Stromal cell of bone marrow (primary cell): ENCODE data around the gene RNU2-1.
"Not testable (repeated sequence)": the region's sequence is repeated elsewhere in the genome, so short reads cannot be mapped to it uniquely, and the experiment has no call there.

ENCODE experiments used
- DNase-seq: peaks from one replicate; pipeline ENCODE4 v3.0.0-alpha.2; 2012; ENCODE audit warnings: low read depth

Gene RNU2-1

GRCh38 chr17:43216369-43216761, 17.4 kb downstream of the RNU2-1 start:
- no peak for DNase-seq

DNA sequence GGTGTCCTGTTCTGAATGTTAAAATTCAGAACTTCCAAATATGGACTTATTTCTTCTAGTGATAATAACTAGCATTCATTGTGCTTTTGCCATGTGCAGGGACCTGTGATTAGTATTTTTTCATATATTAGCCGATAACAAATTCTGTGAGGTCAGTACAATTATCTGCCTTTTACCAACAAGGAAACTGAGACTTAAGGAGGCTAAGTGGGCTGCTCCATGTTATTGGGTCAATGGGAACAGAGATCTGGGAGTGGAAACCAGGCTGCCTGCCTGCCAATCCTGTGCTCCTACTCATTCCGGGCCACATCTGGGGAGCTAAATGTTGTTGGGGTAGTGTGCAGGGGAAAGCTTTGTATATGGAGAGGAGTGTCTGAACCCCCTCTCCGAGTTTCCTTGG, 18.4 kb downstream of the RNU2-1 start:
- no peak for DNase-seq

DNA sequence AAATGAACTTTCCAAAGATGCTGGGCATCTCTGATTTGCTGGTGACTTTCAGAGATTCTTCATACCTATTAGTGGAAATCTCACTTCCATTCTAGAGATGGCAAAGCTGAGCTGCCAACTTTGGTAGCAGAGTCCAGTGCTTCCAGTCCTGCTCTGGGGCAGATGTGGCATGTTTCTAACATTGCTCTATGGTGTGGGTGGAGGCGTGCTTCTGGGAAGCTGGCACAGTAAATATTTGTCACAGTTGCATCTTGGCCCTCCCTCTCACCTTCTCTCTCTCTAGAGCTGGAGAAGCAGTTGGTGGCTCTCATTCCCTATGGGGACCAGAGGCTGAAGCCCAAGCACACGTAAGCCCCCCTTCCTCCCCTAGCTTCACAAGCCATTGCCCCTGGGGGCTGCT, 20.2 kb downstream of the RNU2-1 start:
- no peak for DNase-seq

- DNase-seq: no peak
Observed at GRCh38 chr17:43212641-43213490, 20.9 kb downstream of the RNU2-1 start.

GRCh38 chr17:43211480-43212402, 22.0 kb downstream of the RNU2-1 start, which contains the start of gene TMEM106A:
Gene TMEM106A, plus strand, starts transcription at chr17:43211875. Its CDS starts 1,167 bp downstream, at chr17:43213042.
- peak; percentile 73 for DNase-seq

DNA sequence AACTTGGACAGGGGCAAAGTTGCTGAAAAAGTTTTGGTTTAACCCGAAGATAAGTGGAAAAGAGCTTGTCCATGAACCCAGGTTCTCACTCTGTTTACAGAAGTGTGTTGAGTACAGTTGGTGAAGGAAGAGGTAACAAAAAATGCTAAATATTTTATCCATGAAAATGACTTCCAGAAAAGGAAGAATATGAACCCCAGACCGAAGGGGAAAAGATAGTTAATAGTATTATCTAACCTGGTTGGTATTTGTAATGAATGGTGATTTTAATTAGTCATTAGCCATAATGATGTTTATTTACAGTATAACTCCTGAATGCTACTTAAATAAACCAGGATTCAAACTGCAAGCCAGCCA, 22.7 kb downstream of the RNU2-1 start:
- DNase-seq: no peak

DNA sequence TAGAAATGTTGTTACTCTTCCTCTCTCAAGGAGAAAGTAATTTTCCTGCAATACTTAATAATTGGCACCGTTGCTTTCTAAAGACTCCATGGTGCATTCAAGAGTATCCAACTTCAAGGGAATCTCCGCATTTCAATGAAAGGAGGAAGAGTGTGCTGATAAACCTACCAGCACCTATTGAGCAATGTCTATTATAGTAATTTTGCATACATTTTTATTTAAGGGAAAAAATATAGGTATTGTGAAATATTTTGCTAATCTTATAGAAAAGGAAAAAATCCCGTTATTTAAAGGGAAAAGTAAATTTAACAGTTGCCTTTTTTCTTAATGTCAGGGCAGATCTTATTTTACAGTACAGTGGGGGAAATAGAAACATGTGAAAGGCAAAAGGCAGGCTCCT, 23.2 kb downstream of the RNU2-1 start:
- DNase-seq: no peak

DNA sequence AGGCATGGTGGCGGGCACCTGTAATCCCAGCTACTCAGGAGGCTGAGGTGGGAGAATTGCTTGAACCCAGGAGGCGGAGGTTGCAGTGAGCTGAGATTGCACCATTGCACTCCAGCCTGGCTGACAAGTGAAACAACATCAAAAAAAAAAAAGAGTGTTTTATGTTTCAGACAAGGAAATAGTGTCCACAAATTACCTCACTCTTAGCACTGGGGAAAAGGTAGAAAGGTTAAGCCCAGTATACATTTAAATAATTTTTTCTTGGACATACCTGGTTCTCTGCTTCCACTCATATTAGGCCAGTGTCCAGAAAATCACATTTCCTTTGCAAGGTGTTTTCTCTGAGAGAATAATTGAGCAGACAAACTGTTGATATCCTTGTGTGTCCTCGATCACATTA, 30.8 kb downstream of the RNU2-1 start:
- DNase-seq: not testable (repeated sequence)

- no peak for DNase-seq
Observed at GRCh38 chr17:43200127-43200526, 33.6 kb downstream of the RNU2-1 start.

- DNase-seq: no peak
Observed at GRCh38 chr17:43199633-43200032, 34.1 kb downstream of the RNU2-1 start.

DNA sequence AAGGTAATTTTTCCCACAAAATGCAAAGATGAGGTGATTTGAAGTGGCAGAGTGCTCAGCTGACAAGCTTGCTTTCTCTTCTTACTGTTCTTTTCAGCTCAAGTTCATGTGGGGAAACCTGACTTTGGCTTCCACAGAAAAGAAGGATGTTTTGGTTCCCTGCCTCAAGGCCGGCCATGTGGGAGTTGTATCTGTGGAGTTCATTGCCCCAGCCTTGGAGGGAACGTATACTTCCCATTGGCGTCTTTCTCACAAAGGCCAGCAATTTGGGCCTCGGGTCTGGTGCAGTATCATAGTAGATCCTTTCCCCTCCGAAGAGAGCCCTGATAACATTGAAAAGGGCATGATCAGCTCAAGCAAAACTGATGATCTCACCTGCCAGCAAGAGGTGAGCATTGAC, 40.5 kb downstream of the RNU2-1 start:
- DNase-seq: no peak

GRCh38 chr17:43186656-43187055, 47.1 kb downstream of the RNU2-1 start:
- not testable (repeated sequence) for DNase-seq

DNA sequence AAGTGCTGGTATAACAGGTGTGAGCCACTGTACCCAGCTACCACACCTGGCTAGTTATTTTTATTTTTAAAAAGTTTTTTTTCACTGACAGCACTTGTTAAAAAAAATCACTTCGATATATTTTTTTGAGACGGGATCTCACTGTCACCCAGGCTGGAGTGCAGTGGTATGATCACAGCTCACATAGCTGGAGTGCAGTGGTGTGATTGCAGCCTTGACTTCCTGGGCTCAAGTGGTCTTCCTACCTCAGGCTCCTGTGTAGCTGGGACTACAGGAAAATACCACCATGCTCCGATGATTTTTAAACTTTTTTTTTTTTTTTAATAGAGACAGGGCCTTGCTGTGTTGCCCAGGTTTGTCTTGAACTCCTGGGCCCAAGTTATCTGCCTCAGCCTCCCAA, 49.9 kb downstream of the RNU2-1 start:
- no peak for DNase-seq
